HG03108 (cell line): ENCODE results near the gene PLXNC1.

Experiments used
- ATAC-seq: cut with Tn5 transposase; IDR thresholded peaks from one replicate; pipeline ENCODE4 v1.9.1; 2021; ENCODE audit warnings: moderate library complexity; ENCODE audit not compliant: unreplicated experiment

PLXNC1 gene

DNA sequence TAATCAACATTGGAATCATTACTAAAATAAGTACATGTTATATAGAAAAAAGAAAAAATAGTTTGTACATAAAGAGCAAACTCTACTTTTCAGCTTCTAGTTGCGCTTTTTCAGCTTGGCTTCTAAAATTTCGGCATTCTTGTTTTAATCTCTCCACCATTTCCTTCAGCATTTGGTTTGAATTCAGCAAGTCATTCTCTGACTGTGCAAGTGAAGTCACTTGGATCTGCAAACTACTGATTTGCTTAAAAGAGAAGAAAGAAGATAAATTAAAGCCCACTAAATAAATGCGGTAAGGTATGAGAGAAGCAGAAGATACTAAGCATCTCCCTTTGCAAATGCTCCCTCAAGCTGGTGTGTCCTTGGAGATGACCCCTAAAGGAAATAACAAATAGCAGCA, 185.0 kb downstream of the PLXNC1 start:
- ATAC-seq: no peak

GRCh38 chr12:94336211-94336925, 188.0 kb downstream of the PLXNC1 start:
- no peak for ATAC-seq

DNA sequence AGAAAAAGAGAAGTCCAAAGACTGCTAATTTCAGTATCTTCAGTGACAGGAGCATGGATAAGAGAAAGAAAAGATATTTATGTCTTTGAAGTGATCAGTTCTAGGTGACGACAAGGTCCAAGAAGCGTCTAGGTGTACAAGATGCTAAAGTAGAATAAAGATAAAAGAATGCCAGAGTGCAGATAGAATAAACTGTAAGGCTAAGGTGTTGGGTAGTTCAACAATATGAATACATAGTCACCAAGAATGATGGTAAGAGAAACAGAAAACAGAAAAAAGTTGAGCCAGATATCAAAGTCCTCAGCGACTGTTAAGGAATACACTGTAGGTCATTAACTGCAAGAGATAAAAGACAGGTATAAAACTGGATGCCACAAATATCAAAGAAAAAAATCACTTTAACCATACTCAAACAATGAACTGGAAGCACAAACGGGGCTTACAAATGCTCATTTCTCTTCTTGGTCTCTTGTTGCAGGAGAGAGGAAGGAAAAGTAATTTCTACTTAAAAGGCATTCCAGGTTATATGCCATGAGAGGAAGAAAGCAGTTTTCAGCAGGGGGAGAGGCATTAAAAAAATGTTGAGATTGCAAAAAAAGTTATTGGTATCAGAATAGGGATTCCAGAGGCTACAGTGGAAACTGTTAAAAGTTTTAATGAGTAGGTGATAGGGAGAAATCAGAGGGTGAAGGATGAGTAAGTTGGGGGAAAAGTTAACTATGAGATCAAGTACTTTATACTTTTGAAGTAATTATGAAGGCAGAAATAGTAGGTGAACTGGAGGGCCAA, 189.8 kb downstream of the PLXNC1 start:
- no peak for ATAC-seq

GRCh38 chr12:94340573-94340972, 192.2 kb downstream of the PLXNC1 start:
- ATAC-seq: no peak

- no peak for ATAC-seq
These were observed 204.8 kb downstream of the PLXNC1 start for GRCh38 chr12:94353130-94353529.
